Transverse colon (tissue), 4 donors: Measurements from ENCODE around the gene HAND2. TPM values are rescaled to one million over a fixed set of nuclear protein-coding genes. Genes with fewer than 3 reads are reported as not detected.
A peak's percentile ranks its signal among the peaks of the same experiment; 100 is the strongest.

Experiments used
- DNase-seq: peaks from one replicate; pipeline ENCODE4 v3.0.0-alpha.2; 2019
- H3K27ac ChIP-seq, 4 donors: fragments of 200-600 bp; sonication (generic); 2 replicates each; pipeline ENCODE4 v1.5.1; 2016 to 2018; ENCODE audit warnings: inconsistent platforms in 4 of 4
- H3K27me3 ChIP-seq: fragments of 200-600 bp; sonication (generic); 2 replicates; pipeline ENCODE4 v1.5.1; 2017; ENCODE audit warnings: inconsistent platforms
- H3K36me3 ChIP-seq, 4 donors: fragments of 200-600 bp; sonication (generic); 2 replicates each; pipeline ENCODE4 v1.5.1; 2017 to 2019; ENCODE audit warnings: inconsistent platforms in 4 of 4
- H3K4me1 ChIP-seq, 4 donors: fragments of 200-600 bp; sonication (generic); 2 replicates each; pipeline ENCODE4 v1.5.1; 2017 to 2020; ENCODE audit warnings: inconsistent platforms in 4 of 4
- H3K4me3 ChIP-seq, 4 donors: fragments of 200-600 bp; sonication (generic); 1 replicate in 1 of 4; 2 replicates in 3 of 4; pipeline versions ENCODE4 v1.5.1 to v1.6.1; 2017 to 2019; ENCODE audit warnings: inconsistent platforms in 4 of 4
- H3K9me3 ChIP-seq, 2 donors: fragments of 200-600 bp; sonication (generic); 2 replicates each; pipeline ENCODE4 v1.5.1; 2017 to 2019; ENCODE audit warnings: inconsistent platforms in 2 of 2
- EP300 ChIP-seq: sonication (generic); formaldehyde crosslinking; IDR thresholded peaks from one replicate; pipeline ENCODE4 v1.6.1; 2017; ENCODE audit warnings: antibody characterized with exemption, low read depth
- POLR2A ChIP-seq: fragments of 450-650 bp; IDR thresholded peaks from one replicate; pipeline ENCODE4 v1.6.1; 2016; ENCODE audit warnings: antibody characterized with exemption, mild to moderate bottlenecking, moderate library complexity
- POLR2AphosphoS5 ChIP-seq, 3 donors: sonication (generic); formaldehyde crosslinking; IDR thresholded peaks; one replicate each; pipeline ENCODE4 v1.6.1; 2016; ENCODE audit warnings: antibody characterized with exemption in 3 of 3
- WGBS, 2 donors: methylation state at CpG; one replicate each; pipeline ENCODE4 v1.1.5; 2018; ENCODE audit warnings: low coverage in 1 of 2; 5-methylcytosine and 5-hydroxymethylcytosine counted together
- in situ Hi-C, 4 donors: fragments of 200-750 bp; cut with MboI; loops; one replicate each; pipeline versions ENCODE4 v1.15.0 to v1.15.1; 2017; ENCODE audit warnings: low sequenced_read_pairs in 3 of 4, low pct_ligation_motif_present in 1 of 4, low pct_unique_long_range_greater_than_20kb in 1 of 4
- intact Hi-C: fragments of 100-400 bp; cut with DNase I; formaldehyde crosslinking; loops from one replicate; pipeline ENCODE4 v1.15.1; 2023; ENCODE audit warnings: low total_unique reads
- total RNA-seq, 4 donors: library from RNA; depleted of rRNA; stranded (reverse); fragments of >200 nt; gene quantifications; one replicate each; pipeline ENCODE4 v1.1.0, GENCODE V29; 2016
- TF ChIP-seq, protein P1 (sequence below), 5 experiments: fragments of 200-600 bp in 3 of 5; fragments of 450-650 bp in 2 of 5; sonication (generic) in 3 of 5; IDR thresholded peaks; 1 replicate in 2 of 5; 2 replicates in 3 of 5; pipeline ENCODE4 v1.5.1; 2016 to 2017; ENCODE audit warnings: antibody characterized with exemption in 5 of 5, inconsistent platforms in 3 of 5, mild to moderate bottlenecking in 2 of 5, moderate library complexity in 1 of 5

Gene HAND2
- total RNA-seq, 4 donors from 2014 or later: 24.6 to 87.6 (median 40.9) TPM

DNA sequence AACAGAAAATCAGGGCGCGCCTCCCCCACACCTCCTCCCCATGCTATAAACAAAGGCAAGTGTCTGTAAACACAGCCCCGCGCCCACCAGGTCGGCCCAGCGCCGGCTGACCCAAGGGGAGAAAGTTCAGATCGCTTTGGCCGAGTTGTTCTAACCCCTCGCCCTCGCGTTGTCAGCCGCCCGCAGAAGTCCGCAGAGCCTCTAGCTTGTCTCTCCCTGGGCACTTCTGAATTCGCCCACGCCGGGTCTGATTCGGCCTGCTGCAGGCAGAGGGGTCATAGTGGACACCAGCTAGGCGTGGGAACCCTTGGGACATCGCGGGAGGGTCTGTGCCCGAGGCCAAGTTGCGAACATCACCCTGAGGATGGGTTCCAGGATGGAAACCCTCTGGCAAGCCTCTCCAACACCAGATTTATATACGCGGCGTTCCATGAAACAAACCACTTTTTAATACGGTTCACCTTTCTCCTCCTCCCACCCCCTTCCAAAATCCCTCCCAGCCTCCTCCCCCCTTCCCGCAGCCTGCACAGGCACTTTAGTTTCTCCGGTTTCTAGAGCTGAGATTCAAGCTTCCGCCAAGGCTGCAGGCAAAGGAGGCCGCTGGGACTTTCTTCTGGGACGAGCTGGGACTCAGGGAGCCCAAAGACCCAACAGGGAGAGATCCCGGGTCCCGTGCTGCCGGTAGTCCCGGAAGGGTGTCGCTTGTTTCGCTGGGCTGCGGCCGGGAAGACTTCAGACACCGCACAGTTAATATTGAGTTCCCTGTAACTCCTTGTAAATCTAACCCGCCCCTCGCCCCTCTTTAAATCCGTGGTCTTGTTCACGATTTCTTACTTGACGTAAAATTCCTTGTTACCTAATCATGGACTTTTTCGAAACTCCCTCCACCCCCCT is 4.7 kb downstream of the HAND2 start:
- Histone ChIP-seq H3K9me3 (no peaks in the 10 kb centered on the region), H3K4me1 (peaks cover 0 to 41% (median 20%) of the 10 kb centered on the region in 4 donors), H3K36me3 (no peaks in the 10 kb centered on the region), H3K27ac (peak overlapping the region; percentile 81 to 95 (median 89)), H3K27me3 (peaks cover 99% of the 10 kb centered on the region), H3K4me3 (peak overlapping the region; percentile 31 to 59 (median 46))
- in situ Hi-C loops: no loop called here
- 20 to 26% methylated on average over 1 to 47 of the region's 48 CpGs for whole genome bisulfite sequencing, 2 donors
- intact Hi-C loops: no loop called here
- no peak for DNase-seq
- TF ChIP-seq POLR2AphosphoS5 (IDR thresholded peaks at IDR 0.05) (no peak), POLR2A (no peak), EP300 (no peak)
- TF ChIP-seq, protein P1, sequence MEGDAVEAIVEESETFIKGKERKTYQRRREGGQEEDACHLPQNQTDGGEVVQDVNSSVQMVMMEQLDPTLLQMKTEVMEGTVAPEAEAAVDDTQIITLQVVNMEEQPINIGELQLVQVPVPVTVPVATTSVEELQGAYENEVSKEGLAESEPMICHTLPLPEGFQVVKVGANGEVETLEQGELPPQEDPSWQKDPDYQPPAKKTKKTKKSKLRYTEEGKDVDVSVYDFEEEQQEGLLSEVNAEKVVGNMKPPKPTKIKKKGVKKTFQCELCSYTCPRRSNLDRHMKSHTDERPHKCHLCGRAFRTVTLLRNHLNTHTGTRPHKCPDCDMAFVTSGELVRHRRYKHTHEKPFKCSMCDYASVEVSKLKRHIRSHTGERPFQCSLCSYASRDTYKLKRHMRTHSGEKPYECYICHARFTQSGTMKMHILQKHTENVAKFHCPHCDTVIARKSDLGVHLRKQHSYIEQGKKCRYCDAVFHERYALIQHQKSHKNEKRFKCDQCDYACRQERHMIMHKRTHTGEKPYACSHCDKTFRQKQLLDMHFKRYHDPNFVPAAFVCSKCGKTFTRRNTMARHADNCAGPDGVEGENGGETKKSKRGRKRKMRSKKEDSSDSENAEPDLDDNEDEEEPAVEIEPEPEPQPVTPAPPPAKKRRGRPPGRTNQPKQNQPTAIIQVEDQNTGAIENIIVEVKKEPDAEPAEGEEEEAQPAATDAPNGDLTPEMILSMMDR (IDR thresholded peaks at IDR 0.05): no peak

DNA sequence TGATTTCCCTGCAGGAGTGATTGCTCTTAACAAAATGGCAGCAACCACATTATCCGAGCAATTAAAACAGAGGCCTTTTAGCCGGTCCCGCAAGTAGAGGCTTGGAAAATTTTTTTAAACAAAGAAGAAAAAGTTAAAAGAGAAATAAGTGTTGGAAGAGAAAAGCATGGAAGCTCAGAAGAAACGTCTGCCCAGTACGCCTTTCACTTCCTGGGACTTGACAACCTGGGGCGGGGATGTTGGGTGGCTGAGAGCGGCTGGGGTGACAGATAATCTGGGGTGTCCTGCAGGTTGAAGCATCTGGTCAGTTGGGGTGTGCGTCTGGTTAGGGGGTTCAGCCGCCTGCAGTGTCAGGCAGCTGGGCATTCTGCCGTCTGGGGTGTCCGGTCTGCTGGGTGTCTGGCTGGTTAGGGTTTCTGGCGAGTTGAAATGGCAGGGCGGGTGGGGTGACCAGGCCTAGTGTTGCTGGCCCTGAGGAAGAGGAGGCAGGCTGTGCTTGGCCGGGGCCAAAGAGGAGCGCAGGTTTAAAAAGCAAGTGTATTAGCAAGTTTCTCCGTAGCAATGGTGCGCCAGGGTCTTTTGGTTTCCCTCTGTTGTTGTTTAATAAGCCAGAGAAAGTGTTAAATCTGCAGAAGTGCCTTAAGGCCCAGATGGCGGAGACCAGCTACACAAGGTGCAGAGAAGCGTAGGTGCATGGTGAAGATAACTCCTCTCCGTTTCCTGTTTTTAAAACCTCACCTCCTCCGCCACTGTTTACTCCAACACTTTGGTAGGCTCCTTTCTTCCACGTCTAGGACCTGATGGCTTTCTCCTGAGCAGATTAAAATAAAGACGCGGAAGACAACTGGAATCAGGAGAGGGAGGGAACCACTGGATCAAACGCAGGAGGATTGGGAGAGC is 5.6 kb downstream of the HAND2 start:
- no peaks in the 10 kb centered on the region for H3K36me3 ChIP-seq
- peaks cover 99% of the 10 kb centered on the region for H3K27me3 ChIP-seq
- no peaks in the 10 kb centered on the region for H3K9me3 ChIP-seq
- TF ChIP-seq, protein P1 (IDR thresholded peaks at IDR 0.05): no peak
- TF ChIP-seq POLR2A (no peak), EP300 (no peak), POLR2AphosphoS5 (IDR thresholded peaks at IDR 0.05) (no peak)
- peak overlapping the region; percentile 81 to 95 (median 89) for H3K27ac ChIP-seq
- in situ Hi-C loops: loop anchor here (25.0 kb wide), 2 partner anchors 613 to 638 kb away; no protein-coding TSS in a partner anchor
- WGBS, 2 donors: 40 to 44% methylated on average over 10 to 25 of the region's 25 CpGs
- H3K4me3 ChIP-seq: peak overlapping the region; percentile 31 to 59 (median 46)
- no peak for DNase-seq
- intact Hi-C loops: no loop called here
- peaks cover 4 to 41% (median 15%) of the 10 kb centered on the region in 4 donors for H3K4me1 ChIP-seq

DNA sequence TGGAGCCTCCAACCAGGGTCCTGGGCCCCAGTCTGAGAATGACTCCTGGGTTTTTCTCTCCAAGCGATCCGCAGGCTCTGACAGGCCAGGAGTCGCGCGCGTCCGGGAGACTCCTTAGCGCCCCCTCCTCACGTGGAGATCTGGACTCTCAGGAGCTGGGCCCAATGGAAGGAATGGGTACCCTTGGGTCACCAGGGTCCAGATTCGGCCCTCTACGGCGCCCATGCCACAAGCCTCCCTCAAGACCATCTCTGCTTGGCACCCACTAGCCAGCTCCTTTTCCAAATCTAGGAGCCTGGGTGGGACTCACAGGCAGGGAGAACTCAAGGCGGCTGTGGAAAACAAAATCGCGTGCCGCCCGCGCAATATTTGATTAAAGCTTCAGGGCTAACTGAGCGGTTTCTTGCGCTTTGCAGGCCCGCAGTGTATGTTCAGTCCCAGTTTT is 7.1 kb downstream of the HAND2 start:
- 45% methylated on average over 21 of the region's 21 CpGs; no CpG with 5 or more reads in 1 of the 2 donors for WGBS, 2 donors
- Histone ChIP-seq H3K27me3 (peaks cover 100% of the 10 kb centered on the region), H3K4me1 (peaks cover 4 to 42% (median 22%) of the 10 kb centered on the region in 4 donors), H3K36me3 (no peaks in the 10 kb centered on the region), H3K27ac (peak overlapping the region; percentile 81 to 95 (median 89)), H3K9me3 (no peaks in the 10 kb centered on the region), H3K4me3 (peak overlapping the region; percentile 21 to 59 (median 35))
- intact Hi-C loops: loop anchor here (2.0 kb wide), 1 partner anchor 38 kb away; no protein-coding TSS in a partner anchor
- DNase-seq: no peak
- in situ Hi-C loops: loop anchor here (25.0 kb wide), 2 partner anchors 614 to 639 kb away; no protein-coding TSS in a partner anchor
- TF ChIP-seq POLR2A (no peak), POLR2AphosphoS5 (IDR thresholded peaks at IDR 0.05) (no peak), EP300 (no peak)
- TF ChIP-seq, protein P1 (IDR thresholded peaks at IDR 0.05): no peak
